NCI-H1048 (cell line): ENCODE measurements around the gene NKX6-1.

Source experiments
- DNase-seq: peaks from one replicate; lab custom pipeline; 2025; lab: John Stamatoyannopoulos, UW

The NKX6-1 gene

GRCh38 chr4:84498203-84498934 is 723 bp downstream of the NKX6-1 start:
- DNase-seq: no peak

GRCh38 chr4:84497504-84498202 is 1.4 kb downstream of the NKX6-1 start:
- DNase-seq: no peak

DNA sequence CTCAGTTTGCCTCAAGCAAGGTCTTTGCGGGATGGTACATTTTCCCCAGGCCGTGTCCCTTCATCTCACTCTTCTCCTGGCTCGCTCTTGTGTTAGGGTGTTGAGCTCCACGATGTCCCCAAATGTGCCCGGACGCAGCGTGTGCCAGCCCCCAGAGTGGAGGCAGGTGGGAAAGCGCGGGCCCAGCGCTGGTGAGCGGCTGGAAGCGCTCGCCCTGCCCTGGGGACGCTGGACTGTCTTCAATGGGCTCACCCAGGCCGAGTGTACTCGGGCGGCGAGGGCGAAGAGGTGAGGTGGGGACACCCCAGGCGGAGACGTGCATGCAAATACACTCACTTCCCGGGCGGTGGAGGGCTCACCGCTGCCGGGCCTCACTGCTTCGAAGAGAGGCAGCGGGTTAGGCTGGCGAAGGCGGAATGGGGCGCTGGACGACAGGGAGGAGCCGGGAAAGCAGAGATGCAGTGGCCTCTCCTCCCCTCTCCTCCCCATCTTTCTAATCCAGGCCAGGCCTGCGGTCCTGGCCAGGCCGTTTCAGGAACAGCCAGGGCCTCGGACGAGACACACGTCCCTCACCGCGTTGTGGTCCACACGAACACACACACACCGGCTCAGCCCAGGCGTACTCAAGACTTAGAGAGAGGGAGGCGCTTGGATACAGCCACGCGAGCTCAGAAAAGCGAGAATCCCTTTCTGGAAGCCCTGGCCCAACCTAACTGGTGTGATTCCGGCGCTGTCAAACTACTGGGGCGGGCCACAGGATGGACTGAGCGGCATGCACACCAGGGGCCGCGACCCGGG is 2.2 kb downstream of the NKX6-1 start:
- DNase-seq: no peak

DNA sequence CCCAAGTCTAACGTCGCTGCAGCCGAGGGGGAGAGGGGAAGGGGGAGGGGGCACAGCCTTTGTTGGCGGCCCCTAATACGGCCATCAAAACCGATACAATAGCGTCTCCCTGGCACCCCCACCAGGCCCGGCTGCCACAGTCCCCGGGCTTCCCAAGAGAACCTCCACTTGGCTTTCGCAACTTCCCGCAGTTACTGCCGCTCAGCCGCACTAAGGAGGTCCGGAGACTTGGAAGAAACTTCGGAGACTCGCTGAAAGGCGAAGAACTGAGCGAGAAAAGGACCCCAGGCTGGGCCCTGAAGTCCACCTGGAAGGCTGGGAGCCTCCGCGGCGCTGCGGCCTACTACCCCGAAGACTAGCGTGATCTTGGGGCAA is 2.8 kb downstream of the NKX6-1 start:
- no peak for DNase-seq

- no peak for DNase-seq
Observed at GRCh38 chr4:84495794-84496261, 3.3 kb downstream of the NKX6-1 start.

- DNase-seq: no peak
Observed at GRCh38 chr4:84495118-84495793, 3.8 kb downstream of the NKX6-1 start.

- no peak for DNase-seq
Observed at GRCh38 chr4:84494531-84494930, 4.6 kb downstream of the NKX6-1 start.

- DNase-seq: no peak
Observed at GRCh38 chr4:84494076-84494475, 5.0 kb downstream of the NKX6-1 start.

GRCh38 chr4:84493092-84493850 is 5.8 kb downstream of the NKX6-1 start:
- DNase-seq: no peak

DNA sequence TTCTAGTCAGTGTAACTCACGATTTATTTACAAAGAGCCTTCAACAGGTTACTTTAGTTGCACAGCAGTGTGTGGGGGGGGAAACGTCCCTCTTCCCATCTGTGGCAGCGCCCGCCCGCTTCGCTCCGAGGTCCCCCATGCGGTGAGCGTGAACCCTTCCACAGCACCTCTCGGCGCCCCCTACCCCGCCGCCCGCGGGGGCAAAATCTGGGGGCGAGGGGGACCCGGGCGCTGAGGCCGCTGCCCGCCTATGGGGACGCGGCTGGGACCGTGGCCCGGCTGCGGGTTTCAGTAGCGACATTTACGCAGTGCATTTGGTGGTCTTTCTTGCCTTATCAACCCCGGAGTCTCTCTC is 6.4 kb downstream of the NKX6-1 start:
- no peak for DNase-seq

- DNase-seq: no peak
Observed at GRCh38 chr4:84492290-84492689, 6.8 kb downstream of the NKX6-1 start.

DNA sequence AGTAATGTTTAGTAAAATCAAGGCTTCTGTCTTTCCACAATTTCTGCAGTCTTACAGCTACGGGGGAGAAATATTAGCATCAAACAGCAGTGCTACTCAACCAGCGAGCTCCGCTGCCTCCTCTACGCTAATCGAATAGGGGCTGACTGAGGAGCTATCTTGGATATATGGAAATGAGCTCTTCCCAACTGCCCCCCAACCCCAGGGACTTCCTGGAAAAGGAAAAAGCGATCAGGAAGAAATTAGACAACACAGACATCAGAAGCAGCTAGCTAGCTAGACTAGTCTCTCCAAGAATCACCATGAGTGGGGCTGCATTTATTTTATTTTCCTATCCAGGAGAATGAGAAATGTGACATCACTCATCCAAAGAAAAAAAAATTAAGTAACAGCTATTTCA is 7.6 kb downstream of the NKX6-1 start:
- DNase-seq: no peak

- no peak for DNase-seq
Observed at GRCh38 chr4:84490663-84491062, 8.4 kb downstream of the NKX6-1 start.

DNA sequence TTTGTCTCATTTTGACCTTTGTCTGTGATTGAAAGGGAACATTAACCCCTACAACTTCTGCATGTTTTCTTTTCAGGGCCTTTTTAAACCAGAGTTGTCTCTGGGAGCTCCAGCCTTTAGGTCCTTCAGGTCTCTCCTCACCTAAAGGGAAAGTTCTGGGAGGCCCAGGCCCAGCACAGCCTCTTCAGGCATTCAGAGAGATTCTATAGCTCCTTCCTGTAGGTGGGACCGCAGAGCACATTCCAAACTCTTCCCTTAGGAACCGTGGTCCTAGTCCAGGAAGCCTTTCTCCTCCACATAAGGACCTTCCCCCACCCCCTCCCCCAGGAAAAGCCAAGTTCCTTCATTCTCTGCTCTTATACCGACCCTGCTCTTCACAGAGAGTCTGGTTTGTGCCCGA is 14.9 kb downstream of the NKX6-1 start:
- no peak for DNase-seq

- no peak for DNase-seq
Observed at GRCh38 chr4:84483688-84484087, 15.4 kb downstream of the NKX6-1 start.

- DNase-seq: no peak
Observed at GRCh38 chr4:84482564-84483563, 16.2 kb downstream of the NKX6-1 start.

- no peak for DNase-seq
Observed at GRCh38 chr4:84481860-84482245, 17.2 kb downstream of the NKX6-1 start.

- DNase-seq: no peak
Observed at GRCh38 chr4:84481077-84481859, 17.8 kb downstream of the NKX6-1 start.

GRCh38 chr4:84480082-84480481 is 19.0 kb downstream of the NKX6-1 start:
- no peak for DNase-seq

- DNase-seq: no peak
Observed at GRCh38 chr4:84479663-84480062, 19.4 kb downstream of the NKX6-1 start.
